C4-2B (cell line): ENCODE data around the gene OSBPL2.

Experiments used
- H3K27ac ChIP-seq: fragments of 450-650 bp; 2 replicates; pipeline ENCODE4 v1.5.1; 2017
- ZFX ChIP-seq: fragments of 450-650 bp; IDR thresholded peaks from 2 replicates; pipeline ENCODE4 v1.6.1; 2017
- TF ChIP-seq, protein P1 (sequence below): fragments of 450-650 bp; conservative IDR thresholded peaks from 2 replicates; pipeline ENCODE4 v1.5.1; 2017; ENCODE audit warnings: mild to moderate bottlenecking

Gene OSBPL2

DNA sequence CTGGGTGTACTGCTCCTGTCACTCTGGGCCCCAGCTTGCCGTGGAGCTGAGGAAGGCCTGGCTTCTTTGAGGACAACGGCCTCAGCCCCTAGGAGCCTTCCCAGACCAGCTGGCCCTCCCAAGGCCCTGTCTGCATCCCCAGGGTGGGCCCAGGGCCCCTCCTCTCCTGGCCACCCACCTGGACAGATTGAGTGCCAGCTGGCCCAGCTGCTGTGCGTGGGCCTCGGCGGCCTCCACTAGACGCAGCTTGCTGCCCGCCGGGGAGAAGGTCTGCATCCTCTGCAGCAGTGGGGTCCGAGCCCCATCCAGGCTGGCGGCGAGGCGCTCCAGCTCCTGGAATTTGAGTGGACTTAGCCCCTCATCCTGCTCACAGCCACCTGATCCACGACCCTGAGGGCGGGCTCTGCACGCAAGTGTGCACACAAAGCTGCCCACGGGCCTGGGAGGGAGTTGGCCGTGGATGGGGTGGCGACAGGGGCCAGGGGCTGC is 78.9 kb downstream of the OSBPL2 start:
- no peak overlapping the region for H3K27ac ChIP-seq
- TF ChIP-seq, protein P1, sequence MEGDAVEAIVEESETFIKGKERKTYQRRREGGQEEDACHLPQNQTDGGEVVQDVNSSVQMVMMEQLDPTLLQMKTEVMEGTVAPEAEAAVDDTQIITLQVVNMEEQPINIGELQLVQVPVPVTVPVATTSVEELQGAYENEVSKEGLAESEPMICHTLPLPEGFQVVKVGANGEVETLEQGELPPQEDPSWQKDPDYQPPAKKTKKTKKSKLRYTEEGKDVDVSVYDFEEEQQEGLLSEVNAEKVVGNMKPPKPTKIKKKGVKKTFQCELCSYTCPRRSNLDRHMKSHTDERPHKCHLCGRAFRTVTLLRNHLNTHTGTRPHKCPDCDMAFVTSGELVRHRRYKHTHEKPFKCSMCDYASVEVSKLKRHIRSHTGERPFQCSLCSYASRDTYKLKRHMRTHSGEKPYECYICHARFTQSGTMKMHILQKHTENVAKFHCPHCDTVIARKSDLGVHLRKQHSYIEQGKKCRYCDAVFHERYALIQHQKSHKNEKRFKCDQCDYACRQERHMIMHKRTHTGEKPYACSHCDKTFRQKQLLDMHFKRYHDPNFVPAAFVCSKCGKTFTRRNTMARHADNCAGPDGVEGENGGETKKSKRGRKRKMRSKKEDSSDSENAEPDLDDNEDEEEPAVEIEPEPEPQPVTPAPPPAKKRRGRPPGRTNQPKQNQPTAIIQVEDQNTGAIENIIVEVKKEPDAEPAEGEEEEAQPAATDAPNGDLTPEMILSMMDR, result no peak
- no peak for TF ChIP-seq ZFX

DNA sequence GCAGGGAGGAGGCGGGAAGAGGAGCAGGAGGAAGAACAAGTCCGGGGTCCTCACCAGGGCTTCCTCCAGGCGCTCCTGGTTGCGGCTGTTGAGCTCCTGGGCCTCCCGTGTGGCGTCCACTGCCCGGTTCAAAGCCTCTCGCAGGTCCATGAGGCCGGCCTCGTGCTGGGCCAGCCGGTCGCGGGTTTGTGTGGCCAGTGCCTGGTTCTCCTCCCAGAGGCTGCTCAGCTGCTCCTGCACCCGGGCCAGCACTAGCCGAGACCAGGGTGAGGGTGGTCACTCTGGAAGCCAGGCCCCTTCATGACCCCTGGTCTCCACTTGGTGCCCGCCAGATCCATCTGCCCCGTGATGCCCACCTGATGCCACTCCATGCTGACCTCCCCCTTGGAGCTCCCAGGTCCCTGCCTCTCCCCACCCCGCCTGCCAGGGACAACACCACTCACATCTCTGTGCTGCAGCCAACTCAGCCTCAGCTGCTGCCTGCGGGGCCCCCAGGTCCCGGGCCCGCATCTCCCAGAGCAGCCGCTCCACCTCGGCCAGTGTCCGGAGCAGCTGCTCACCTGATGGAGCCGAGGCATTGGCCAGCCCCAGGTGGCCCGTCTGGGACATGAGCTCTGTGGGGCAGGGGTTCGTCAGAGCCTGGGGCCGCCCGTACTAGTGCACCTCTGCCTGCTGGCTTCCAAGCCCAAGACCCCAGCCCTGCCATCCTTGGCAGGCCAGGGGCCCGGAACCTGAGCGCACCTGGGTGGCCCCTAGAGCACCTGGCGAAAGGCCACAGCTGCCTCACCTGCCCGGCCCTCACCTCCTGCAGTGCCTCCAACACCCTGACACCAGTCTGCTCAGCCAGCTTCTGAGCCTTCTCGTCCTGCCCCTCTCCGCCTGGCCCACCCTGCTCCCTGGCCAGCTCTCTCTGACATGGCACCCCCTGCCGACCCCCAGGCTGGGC is 80.4 kb downstream of the OSBPL2 start:
- TF ChIP-seq, protein P1, result no peak
- no peak for TF ChIP-seq ZFX
- H3K27ac ChIP-seq, result 0 out of 2 replicates have a peak overlapping the region, but pooled peaks have one; percentile 0

DNA sequence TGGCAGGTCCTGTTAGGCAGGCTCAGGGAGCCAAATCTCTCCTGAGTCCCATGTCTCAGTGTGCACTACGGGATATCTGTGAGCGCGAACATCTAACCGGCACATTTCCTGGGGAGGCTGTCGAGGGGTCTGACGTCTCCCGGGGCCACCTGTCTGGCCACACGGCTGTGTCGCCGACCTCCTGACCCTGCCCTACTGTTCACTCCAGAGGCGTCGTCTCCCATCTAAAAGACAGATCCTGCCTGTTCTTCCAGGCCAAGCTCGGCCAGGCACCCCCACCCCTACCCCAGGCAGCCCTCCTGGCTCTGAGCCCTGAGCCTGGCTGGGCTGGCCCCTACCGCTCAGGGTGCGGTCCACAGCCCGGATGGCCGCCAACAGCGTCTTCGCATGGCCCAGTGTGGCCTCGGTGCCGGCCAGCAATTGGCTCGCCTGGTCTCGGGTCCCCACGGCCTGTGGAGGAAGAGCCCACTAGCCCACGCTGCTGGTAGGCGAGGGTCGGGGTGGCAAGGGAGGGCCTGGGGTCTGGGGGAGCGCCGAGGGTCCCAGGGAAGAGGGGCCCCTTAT is 81.1 kb downstream of the OSBPL2 start:
- TF ChIP-seq, protein P1, result no peak
- no peak for TF ChIP-seq ZFX
- 0 out of 2 replicates have a peak overlapping the region, but pooled peaks have one; percentile 0 for H3K27ac ChIP-seq

- no peak overlapping the region for H3K27ac ChIP-seq
- TF ChIP-seq, protein P1, result no peak
- no peak for TF ChIP-seq ZFX
Observed at GRCh38 chr20:62320581-62321354, 82.4 kb downstream of the OSBPL2 start.

DNA sequence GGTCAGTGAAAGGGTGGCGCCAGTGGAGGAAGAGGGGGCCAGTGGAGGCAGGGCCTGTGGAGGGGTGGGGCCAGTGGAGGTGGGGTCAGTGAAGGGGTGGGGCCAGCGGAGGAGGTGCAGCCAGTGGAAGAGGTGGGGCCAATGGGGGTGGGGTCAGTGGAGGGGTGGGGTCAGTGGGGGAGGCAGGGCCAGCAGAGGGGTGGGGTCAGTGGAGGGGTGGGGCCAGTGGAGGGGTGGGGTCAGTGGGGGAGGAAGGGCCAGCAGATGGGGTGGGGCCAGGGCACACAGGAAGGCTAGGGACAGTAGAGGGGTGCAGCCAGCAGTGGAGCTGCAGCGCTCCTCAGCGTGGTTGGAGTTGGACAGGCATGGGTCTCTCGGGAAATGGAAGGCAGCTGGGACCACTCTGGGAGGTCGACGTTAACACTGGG is 83.2 kb downstream of the OSBPL2 start:
- TF ChIP-seq, protein P1, result no peak
- TF ChIP-seq ZFX, result no peak
- H3K27ac ChIP-seq, result no peak overlapping the region

GRCh38 chr20:62321975-62322374 is 83.7 kb downstream of the OSBPL2 start:
- no peak overlapping the region for H3K27ac ChIP-seq
- TF ChIP-seq, protein P1, result no peak
- no peak for TF ChIP-seq ZFX
